B cell (primary cell): ENCODE results near the gene KRT75. TPM values are rescaled to one million over a fixed set of nuclear protein-coding genes. Genes with fewer than 3 reads are reported as not detected.

ENCODE experiments used
- ATAC-seq: fragments of 200-7000 bp; cut with Tn5 transposase; one replicate; pipeline ENCODE4 v1.10.0; 2021; ENCODE audit warnings: low read depth, mild to moderate bottlenecking, moderate number of reproducible peaks, moderate library complexity
- CTCF ChIA-PET: fragments of 350-600 bp; sonication (Branson Sonifier 250); formaldehyde crosslinking; loops from one replicate; lab custom pipeline; 2021; ENCODE audit warnings: antibody characterized with exemption, inconsistent platforms; lab: Charles Lee
- POLR2A ChIA-PET: fragments of 350-600 bp; sonication (Branson Sonifier 250); formaldehyde crosslinking; loops from one replicate; lab custom pipeline; 2021; ENCODE audit warnings: antibody characterized with exemption; lab: Charles Lee
- DNase-seq: peaks from one replicate; pipeline ENCODE4 v3.0.0; 2013
- H2AFZ ChIP-seq: 2 replicates; pipeline ENCODE4 v1.6.1; 2012; ENCODE audit warnings: mild to moderate bottlenecking, low read depth, low read length; ENCODE audit not compliant: insufficient read depth, poor library complexity, severe bottlenecking
- H3K27ac ChIP-seq, 2 donors: 1 replicate in 1 of 2; 2 replicates in 1 of 2; pipeline ENCODE4 v1.5.1; 2012 to 2013; ENCODE audit warnings: low read length in 2 of 2, mild to moderate bottlenecking in 2 of 2, moderate library complexity in 1 of 2
- H3K27me3 ChIP-seq, 4 experiments: fragments of 200-600 bp in 1 of 4; sonication (generic) in 1 of 4; replicated peaks in 1 of 4; 1 replicate in 2 of 4; 2 replicates in 2 of 4; pipeline versions ENCODE4 v1.6.1 to v1.7.0; 2013 to 2016; ENCODE audit warnings: low read length in 3 of 4, mild to moderate bottlenecking in 2 of 4, mixed read lengths in 1 of 4, moderate library complexity in 1 of 4; ENCODE audit not compliant: insufficient read depth in 4 of 4, control insufficient read depth in 3 of 4; ENCODE audit errors: control extremely low read depth in 1 of 4
- H3K36me3 ChIP-seq, 2 experiments: replicated peaks in 1 of 2; 1 replicate in 1 of 2; 2 replicates in 1 of 2; pipeline versions ENCODE4 v1.6.1 to v1.7.1; 2013; ENCODE audit warnings: low read length in 1 of 2; ENCODE audit not compliant: insufficient read depth in 2 of 2, control insufficient read depth in 1 of 2; ENCODE audit errors: control extremely low read depth in 1 of 2, extremely low read depth in 1 of 2
- H3K4me1 ChIP-seq, 2 donors: fragments of 200-600 bp in 1 of 2; sonication (generic) in 1 of 2; 1 replicate in 1 of 2; 2 replicates in 1 of 2; pipeline versions ENCODE4 v1.5.1 to v1.6.1; 2013 to 2017; ENCODE audit warnings: low read length in 2 of 2; ENCODE audit not compliant: control insufficient read depth in 2 of 2, insufficient read depth in 2 of 2
- H3K4me2 ChIP-seq: replicated peaks from 2 replicates; pipeline ENCODE3; 2012; ENCODE audit warnings: mild to moderate bottlenecking, low read depth, low read length; ENCODE audit not compliant: poor library complexity, severe bottlenecking
- H3K4me3 ChIP-seq, 5 experiments: fragments of 200-600 bp in 1 of 5; sonication (generic) in 1 of 5; 1 replicate in 3 of 5; 2 replicates in 2 of 5; pipeline versions ENCODE4 v1.5.1 to v1.7.0; 2011 to 2016; ENCODE audit warnings: low read length in 4 of 5, mild to moderate bottlenecking in 4 of 5, low read depth in 2 of 5, control low read depth in 1 of 5, moderate library complexity in 1 of 5; ENCODE audit not compliant: insufficient read depth in 1 of 5; ENCODE audit errors: control extremely low read depth in 1 of 5, extremely low read depth in 1 of 5
- H3K79me2 ChIP-seq: fragments of 200-600 bp; sonication (generic); one replicate; pipeline ENCODE4 v1.6.0; 2016; ENCODE audit warnings: low read length; ENCODE audit not compliant: control insufficient read depth, insufficient read depth
- H3K9ac ChIP-seq: fragments of 200-600 bp; sonication (generic); 2 replicates; pipeline ENCODE4 v1.6.1; 2017; ENCODE audit warnings: mild to moderate bottlenecking, low read length, moderate library complexity
- H3K9me3 ChIP-seq, 3 donors: one replicate each; pipeline versions ENCODE4 v1.6.1 to v1.7.1; 2013; ENCODE audit warnings: low read length in 2 of 3; ENCODE audit not compliant: control insufficient read depth in 2 of 3, insufficient read depth in 1 of 3; ENCODE audit errors: control extremely low read depth in 1 of 3
- H4K20me1 ChIP-seq: 2 replicates; pipeline ENCODE4 v1.6.0; 2012; ENCODE audit warnings: mild to moderate bottlenecking, low read length; ENCODE audit not compliant: insufficient read depth, control insufficient read depth, poor library complexity, severe bottlenecking
- H3K27ac Mint-ChIP-seq: one replicate; pipeline ENCODE4 v1.8.0; 2021; ENCODE audit warnings: mixed read lengths
- H3K27me3 Mint-ChIP-seq: one replicate; pipeline ENCODE4 v1.8.0; 2021; ENCODE audit warnings: mixed read lengths
- H3K4me1 Mint-ChIP-seq: one replicate; pipeline ENCODE4 v1.8.0; 2021; ENCODE audit warnings: mixed read lengths
- H3K4me3 Mint-ChIP-seq: one replicate; pipeline ENCODE4 v1.8.0; 2021; ENCODE audit warnings: mixed read lengths
- H3K9me3 Mint-ChIP-seq: one replicate; pipeline ENCODE4 v1.8.0; 2022; ENCODE audit warnings: mixed read lengths; ENCODE audit not compliant: insufficient read depth
- EZH2 ChIP-seq: IDR thresholded peaks from 2 replicates; pipeline ENCODE4 v1.6.1; 2012; ENCODE audit warnings: borderline replicate concordance, low read depth, mild to moderate bottlenecking, moderate library complexity, low read length; ENCODE audit not compliant: insufficient read depth, poor library complexity, severe bottlenecking
- WGBS: methylation state at CpG from one replicate; pipeline ENCODE4 v1.1.5; 2013; ENCODE audit warnings: missing lambda C conversion rate; ENCODE audit not compliant: insufficient coverage; 5-methylcytosine and 5-hydroxymethylcytosine counted together
- intact Hi-C: fragments of 100-400 bp; cut with micrococcal nuclease; formaldehyde crosslinking; loops from one replicate; pipeline ENCODE4 v1.10.0; 2022
- polyA plus RNA-seq: library from polyadenylated mRNA; depleted of rRNA; stranded (reverse); fragments of >200 nt; gene quantifications from 2 replicates; pipeline ENCODE4 v1.2.3, GENCODE V29; 2012
- total RNA-seq, 2 donors: library from RNA; stranded (reverse); fragments of 120-200 nt in 1 of 2; gene quantifications; 1 replicate in 1 of 2; 2 replicates in 1 of 2; pipeline versions ENCODE4 v1.2.3 to v1.2.4, GENCODE V29; 2013 to 2022
- TF ChIP-seq, protein P1 (sequence below): fragments of 200-600 bp; IDR thresholded peaks from one replicate; pipeline ENCODE4 v1.8.0; 2022; ENCODE audit warnings: antibody characterized with exemption, mild to moderate bottlenecking

Gene KRT75
- total and polyA plus RNA-seq, 2 donors (not counting 1 experiment from before 2014, with no cell fraction given) = not detected

DNA sequence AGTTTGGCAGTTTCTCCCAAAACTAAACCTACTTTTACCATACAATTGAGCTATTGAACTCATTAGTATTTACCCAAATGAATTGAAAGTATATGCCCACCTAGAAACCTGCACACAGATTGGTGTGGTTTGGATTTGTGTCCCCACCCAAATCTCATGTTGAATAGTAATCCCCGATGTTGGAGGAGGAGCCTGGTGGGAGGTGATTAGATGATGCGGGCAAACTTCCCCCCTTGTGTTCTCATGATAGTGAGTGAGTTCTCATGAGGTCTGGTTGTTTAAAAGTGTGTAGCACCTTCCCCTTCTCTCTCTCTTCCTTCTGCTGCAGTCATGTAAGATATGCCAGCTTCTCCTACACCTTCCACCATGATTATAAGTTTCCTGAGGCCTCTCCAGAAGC lies 43.5 kb upstream of the KRT75 start:
- CTCF ChIA-PET = no interaction called here
- no peak overlapping the region for H3K27ac ChIP-seq

DNA sequence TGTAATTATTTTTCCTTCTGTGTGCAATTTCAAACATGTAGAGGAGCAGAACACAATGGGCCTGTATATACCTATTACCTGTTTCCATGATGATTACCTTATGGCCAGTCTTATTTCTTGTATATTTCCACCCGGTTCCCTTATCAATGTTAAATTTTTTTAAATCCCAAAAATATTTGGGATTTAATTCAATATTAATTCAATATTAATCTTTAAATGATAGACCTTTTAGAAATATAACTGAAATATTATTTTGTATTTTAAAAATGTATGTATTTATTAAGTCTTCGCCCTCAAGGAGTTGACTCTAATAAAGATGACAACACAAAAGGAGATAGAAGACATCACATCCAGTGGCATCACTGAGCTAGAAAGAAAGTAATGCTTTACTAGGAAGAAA lies 40.0 kb upstream of the KRT75 start:
- H3K4me2 ChIP-seq = no peak overlapping the region
- H3K4me1 Mint-ChIP-seq = no peaks in the 10 kb centered on the region
- TF ChIP-seq EZH2 = no peak
- TF ChIP-seq, protein P1, sequence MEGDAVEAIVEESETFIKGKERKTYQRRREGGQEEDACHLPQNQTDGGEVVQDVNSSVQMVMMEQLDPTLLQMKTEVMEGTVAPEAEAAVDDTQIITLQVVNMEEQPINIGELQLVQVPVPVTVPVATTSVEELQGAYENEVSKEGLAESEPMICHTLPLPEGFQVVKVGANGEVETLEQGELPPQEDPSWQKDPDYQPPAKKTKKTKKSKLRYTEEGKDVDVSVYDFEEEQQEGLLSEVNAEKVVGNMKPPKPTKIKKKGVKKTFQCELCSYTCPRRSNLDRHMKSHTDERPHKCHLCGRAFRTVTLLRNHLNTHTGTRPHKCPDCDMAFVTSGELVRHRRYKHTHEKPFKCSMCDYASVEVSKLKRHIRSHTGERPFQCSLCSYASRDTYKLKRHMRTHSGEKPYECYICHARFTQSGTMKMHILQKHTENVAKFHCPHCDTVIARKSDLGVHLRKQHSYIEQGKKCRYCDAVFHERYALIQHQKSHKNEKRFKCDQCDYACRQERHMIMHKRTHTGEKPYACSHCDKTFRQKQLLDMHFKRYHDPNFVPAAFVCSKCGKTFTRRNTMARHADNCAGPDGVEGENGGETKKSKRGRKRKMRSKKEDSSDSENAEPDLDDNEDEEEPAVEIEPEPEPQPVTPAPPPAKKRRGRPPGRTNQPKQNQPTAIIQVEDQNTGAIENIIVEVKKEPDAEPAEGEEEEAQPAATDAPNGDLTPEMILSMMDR = no peak
- no peaks in the 10 kb centered on the region for H3K27me3 ChIP-seq
- intact Hi-C loops = loop anchor here (2.0 kb wide), 1 partner anchor 23 kb away; no protein-coding TSS in a partner anchor
- H3K4me3 Mint-ChIP-seq = no peak overlapping the region
- no peak overlapping the region for H2AFZ ChIP-seq
- no CpG with 5 or more reads among the region's 2 CpGs for WGBS
- peaks cover 9% of the 10 kb centered on the region for H3K9me3 Mint-ChIP-seq
- no peak for DNase-seq
- H3K4me3 ChIP-seq = no peak overlapping the region
- H3K79me2 ChIP-seq = no peaks in the 10 kb centered on the region
- H3K36me3 ChIP-seq = no peaks in the 10 kb centered on the region
- no peaks in the 10 kb centered on the region for H4K20me1 ChIP-seq
- ATAC-seq = no peak
- CTCF ChIA-PET = no interaction called here
- no peaks in the 10 kb centered on the region for H3K9me3 ChIP-seq
- no peak overlapping the region for H3K27ac Mint-ChIP-seq
- POLR2A ChIA-PET = no interaction called here
- H3K4me1 ChIP-seq = no peaks in the 10 kb centered on the region
- H3K9ac ChIP-seq = no peak overlapping the region
- H3K27me3 Mint-ChIP-seq = peaks cover 24% of the 10 kb centered on the region
- no peak overlapping the region for H3K27ac ChIP-seq

More for the DNA sequence above, 43.5 kb upstream of the KRT75 start:
- Histone ChIP-seq H4K20me1 (no peaks in the 10 kb centered on the region), H3K4me1 (no peaks in the 10 kb centered on the region), H2AFZ (no peak overlapping the region), H3K36me3 (no peaks in the 10 kb centered on the region), H3K9ac (no peak overlapping the region), H3K9me3 (peaks cover 0 to 6% (median 1%) of the 10 kb centered on the region in 3 donors), H3K79me2 (no peaks in the 10 kb centered on the region), H3K4me2 (no peak overlapping the region), H3K4me3 (no peak overlapping the region), H3K27me3 (no peaks in the 10 kb centered on the region)
- Mint-ChIP-seq H3K4me3 (no peak overlapping the region), H3K27ac (no peak overlapping the region), H3K9me3 (peaks cover 16% of the 10 kb centered on the region), H3K4me1 (no peaks in the 10 kb centered on the region), H3K27me3 (peaks cover 24% of the 10 kb centered on the region)
- TF ChIP-seq EZH2 = no peak
- TF ChIP-seq, protein P1 = no peak
- no CpG with 5 or more reads among the region's 2 CpGs for WGBS
- no peak for DNase-seq
- POLR2A ChIA-PET = no interaction called here
- intact Hi-C loops = no loop called here
- ATAC-seq = no peak
